T-helper 2 cell (primary cell): ENCODE data around the gene NAA10.

Experiments used
- DNase-seq, 5 experiments: peaks; one replicate each; pipeline versions ENCODE4 v3.0.0 to v3.0.0-alpha.2; 2012 to 2022

NAA10 gene

GRCh38 chrX:153948002-153948466 lies 13.2 kb upstream of the NAA10 start:
- no peak for DNase-seq

- DNase-seq = peak; percentile 47 to 80 (median 65)
Observed at GRCh38 chrX:153947009-153947769, 12.4 kb upstream of the NAA10 start.

- no peak for DNase-seq
Observed at GRCh38 chrX:153945956-153946943, 11.4 kb upstream of the NAA10 start.

- no peak for DNase-seq
Observed at GRCh38 chrX:153944800-153945150, 9.9 kb upstream of the NAA10 start.

- DNase-seq = peak in 2 of 5 experiments; percentile 29 to 52
Observed at GRCh38 chrX:153944140-153944799, 9.4 kb upstream of the NAA10 start, which contains the start of gene RENBP. RENBP (minus strand) TSS chrX:153944643; CDS start chrX:153944610, 33 bp downstream.

GRCh38 chrX:153941336-153942252 lies 6.8 kb upstream of the NAA10 start:
- no peak for DNase-seq

- no peak for DNase-seq
Observed at GRCh38 chrX:153939573-153939972, 4.7 kb upstream of the NAA10 start.

- no peak for DNase-seq
Observed at GRCh38 chrX:153938226-153938786, 3.5 kb upstream of the NAA10 start.

GRCh38 chrX:153937056-153937455 lies 2.2 kb upstream of the NAA10 start:
- DNase-seq = no peak

- no peak for DNase-seq
Observed at GRCh38 chrX:153935326-153935851, 552 bp upstream of the NAA10 start.

- no peak for DNase-seq
Observed at GRCh38 chrX:153934148-153934761, 582 bp downstream of the NAA10 start.

GRCh38 chrX:153933748-153934147 lies 1.1 kb downstream of the NAA10 start:
- no peak for DNase-seq

GRCh38 chrX:153932220-153932915 lies 2.5 kb downstream of the NAA10 start:
- no peak for DNase-seq

GRCh38 chrX:153931748-153932147 lies 3.1 kb downstream of the NAA10 start:
- DNase-seq = no peak

- DNase-seq = no peak
Observed at GRCh38 chrX:153931151-153931550, 3.7 kb downstream of the NAA10 start.

GRCh38 chrX:153930011-153930910 lies 4.6 kb downstream of the NAA10 start:
- DNase-seq = no peak

- DNase-seq = no peak
Observed at GRCh38 chrX:153929576-153929975, 5.3 kb downstream of the NAA10 start.

GRCh38 chrX:153928846-153929245 lies 6.0 kb downstream of the NAA10 start:
- no peak for DNase-seq
